ENCODE measurements around the gene NOL11. TPM values are rescaled to one million over a fixed set of nuclear protein-coding genes. Genes with fewer than 3 reads are reported as not detected.
"Not testable (repeated sequence)": the region's sequence is repeated elsewhere in the genome, so short reads cannot be mapped to it uniquely, and the experiment has no call there.

NOL11 gene
- total and polyA plus RNA-seq, 8 donors: 9.0 to 84.6 (median 32.7) TPM

DNA sequence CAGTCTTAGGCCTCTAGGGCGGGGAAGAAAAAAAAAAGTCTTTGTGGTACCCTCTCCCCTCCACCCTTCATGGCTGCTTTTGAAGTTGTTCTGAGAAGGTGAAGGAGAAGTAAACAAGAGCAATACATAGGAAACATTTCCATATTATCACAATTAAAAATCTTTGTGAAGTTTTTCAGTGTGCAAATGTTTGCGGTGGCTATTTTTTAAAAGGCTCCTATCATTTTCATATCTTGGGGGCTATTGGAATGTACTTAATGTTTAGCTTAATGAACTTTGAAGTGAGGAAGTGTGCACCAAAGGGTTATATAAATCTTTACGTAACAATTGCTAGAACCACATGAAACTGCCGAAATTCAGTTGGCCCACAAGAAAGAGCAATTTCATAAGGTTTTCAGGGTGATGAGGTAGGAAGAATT, 7.6 kb downstream of the NOL11 start:
- no peak overlapping the region for H3K4me3 ChIP-seq
- H3K27me3 ChIP-seq: no peaks in the 10 kb centered on the region
- H3K9me3 ChIP-seq: no peaks in the 10 kb centered on the region
- H3K4me1 ChIP-seq: no peaks in the 10 kb centered on the region
- 82 to 89% (median 88%) methylated on average over 4 of the region's 4 CpGs for WGBS, 5 donors
- H3K27ac ChIP-seq: no peak overlapping the region
- DNase-seq: no peak
- intact Hi-C loops (cut with DNase I; ENCODE audit: low total_unique reads): no loop called here
- no peak for TF ChIP-seq EP300 (IDR thresholded peaks at IDR 0.05)
- TF ChIP-seq, protein P1, sequence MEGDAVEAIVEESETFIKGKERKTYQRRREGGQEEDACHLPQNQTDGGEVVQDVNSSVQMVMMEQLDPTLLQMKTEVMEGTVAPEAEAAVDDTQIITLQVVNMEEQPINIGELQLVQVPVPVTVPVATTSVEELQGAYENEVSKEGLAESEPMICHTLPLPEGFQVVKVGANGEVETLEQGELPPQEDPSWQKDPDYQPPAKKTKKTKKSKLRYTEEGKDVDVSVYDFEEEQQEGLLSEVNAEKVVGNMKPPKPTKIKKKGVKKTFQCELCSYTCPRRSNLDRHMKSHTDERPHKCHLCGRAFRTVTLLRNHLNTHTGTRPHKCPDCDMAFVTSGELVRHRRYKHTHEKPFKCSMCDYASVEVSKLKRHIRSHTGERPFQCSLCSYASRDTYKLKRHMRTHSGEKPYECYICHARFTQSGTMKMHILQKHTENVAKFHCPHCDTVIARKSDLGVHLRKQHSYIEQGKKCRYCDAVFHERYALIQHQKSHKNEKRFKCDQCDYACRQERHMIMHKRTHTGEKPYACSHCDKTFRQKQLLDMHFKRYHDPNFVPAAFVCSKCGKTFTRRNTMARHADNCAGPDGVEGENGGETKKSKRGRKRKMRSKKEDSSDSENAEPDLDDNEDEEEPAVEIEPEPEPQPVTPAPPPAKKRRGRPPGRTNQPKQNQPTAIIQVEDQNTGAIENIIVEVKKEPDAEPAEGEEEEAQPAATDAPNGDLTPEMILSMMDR (IDR thresholded peaks at IDR 0.05): no peak
- peaks cover 65 to 100% (median 97%) of the 10 kb centered on the region in 4 donors for H3K36me3 ChIP-seq

DNA sequence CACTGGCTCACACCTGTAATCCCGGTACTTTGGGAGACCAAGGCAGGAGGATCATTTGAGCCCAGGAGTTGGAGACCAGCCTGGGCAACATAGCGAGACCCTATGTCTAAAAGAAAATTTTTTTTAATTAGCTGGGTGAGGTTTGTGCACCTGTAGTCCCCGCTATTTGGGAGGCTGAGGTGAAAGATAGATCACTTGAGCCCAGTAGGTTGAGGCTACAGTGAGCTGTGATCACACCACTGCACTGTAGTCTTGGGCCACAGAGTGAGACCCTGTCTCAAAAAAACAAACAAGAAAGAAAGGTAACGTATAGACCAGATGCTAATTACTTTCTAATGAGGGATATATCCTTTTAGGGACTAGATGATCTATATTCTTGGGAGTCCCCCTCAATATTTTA, 8.1 kb downstream of the NOL11 start:
- Histone ChIP-seq H3K4me1 (no peaks in the 10 kb centered on the region), H3K9me3 (no peaks in the 10 kb centered on the region), H3K27me3 (no peaks in the 10 kb centered on the region), H3K27ac (no peak overlapping the region), H3K36me3 (peaks cover 65 to 100% (median 97%) of the 10 kb centered on the region in 4 donors), H3K4me3 (no peak overlapping the region)
- 89 to 92% (median 91%) methylated on average over 4 of the region's 4 CpGs for WGBS, 5 donors
- intact Hi-C loops (cut with DNase I; ENCODE audit: low total_unique reads): no loop called here
- TF ChIP-seq POLR2A (IDR thresholded peaks at IDR 0.05) (no peak), EP300 (IDR thresholded peaks at IDR 0.05) (no peak), POLR2AphosphoS5 (IDR thresholded peaks at IDR 0.05) (no peak)
- TF ChIP-seq, protein P1 (IDR thresholded peaks at IDR 0.05): no peak
- no peak for DNase-seq

GRCh38 chr17:67727152-67728039, 9.7 kb downstream of the NOL11 start:
- intact Hi-C loops (cut with DNase I; ENCODE audit: low total_unique reads); H3K4me3 ChIP-seq; H3K9me3 ChIP-seq; H3K27me3 ChIP-seq; DNase-seq; H3K4me1 ChIP-seq; H3K27ac ChIP-seq: not testable (repeated sequence)
- WGBS, 5 donors: 89 to 95% (median 92%) methylated on average over 15 of the region's 15 CpGs
- peaks cover 62 to 97% (median 95%) of the 10 kb centered on the region in 4 donors for H3K36me3 ChIP-seq

DNA sequence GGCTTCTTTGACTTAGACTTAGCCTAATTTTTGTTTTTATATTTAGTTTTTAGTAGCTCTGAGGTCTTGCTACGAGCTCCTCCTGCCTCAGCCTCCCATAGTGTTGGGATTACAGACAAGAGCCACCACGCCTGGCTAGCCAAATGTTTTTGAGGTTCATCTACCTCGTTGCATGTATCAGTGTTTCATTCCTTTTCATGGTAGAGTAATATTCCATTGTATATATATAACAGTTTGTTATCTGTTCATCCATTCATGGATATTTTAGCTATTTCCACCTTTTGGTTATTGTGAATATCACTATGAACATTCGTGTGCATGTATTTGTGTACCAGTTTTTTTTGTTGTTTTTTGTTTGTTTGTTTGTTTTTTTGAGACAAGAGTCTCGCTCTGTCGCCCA, 12.2 kb downstream of the NOL11 start:
- Histone ChIP-seq H3K9me3 (peaks cover 0 to 3% (median 0%) of the 10 kb centered on the region in 4 donors), H3K4me1 (no peaks in the 10 kb centered on the region), H3K27me3 (no peaks in the 10 kb centered on the region), H3K27ac (no peak overlapping the region), H3K36me3 (peaks cover 57 to 98% (median 97%) of the 10 kb centered on the region in 4 donors), H3K4me3 (no peak overlapping the region)
- no peak for DNase-seq
- 89 to 99% (median 97%) methylated on average over 6 of the region's 6 CpGs for WGBS, 5 donors
- intact Hi-C loops (cut with DNase I; ENCODE audit: low total_unique reads): no loop called here
- TF ChIP-seq, protein P1 (IDR thresholded peaks at IDR 0.05): no peak
- TF ChIP-seq EP300 (IDR thresholded peaks at IDR 0.05): no peak
- TF ChIP-seq POLR2AphosphoS5 (IDR thresholded peaks at IDR 0.05): no peak
- no peak for TF ChIP-seq POLR2A (IDR thresholded peaks at IDR 0.05)

DNA sequence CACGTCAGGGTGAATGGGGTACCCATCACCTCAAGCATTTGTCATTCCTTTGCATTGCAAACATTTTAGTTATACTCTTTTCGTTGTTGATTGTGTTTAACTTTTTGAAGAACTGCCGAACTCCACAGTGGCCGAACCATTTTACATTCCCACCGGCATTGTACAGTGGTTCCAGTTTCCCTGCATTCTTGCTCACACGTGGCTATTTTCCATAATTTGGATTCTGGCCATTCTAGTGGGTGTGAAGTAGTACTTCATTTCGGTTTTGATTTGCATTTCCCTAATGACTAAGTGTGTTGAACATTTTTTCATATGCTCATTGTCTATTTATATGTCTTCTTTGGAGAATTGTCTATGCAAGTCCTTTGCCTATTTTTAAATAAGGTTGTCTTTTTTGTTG, 13.0 kb downstream of the NOL11 start:
- 76 to 87% (median 82%) methylated on average over 7 of the region's 7 CpGs for WGBS, 5 donors
- Histone ChIP-seq H3K27me3 (no peaks in the 10 kb centered on the region), H3K9me3 (peaks cover 0 to 3% (median 0%) of the 10 kb centered on the region in 4 donors), H3K4me3 (no peak overlapping the region), H3K27ac (no peak overlapping the region), H3K36me3 (peaks cover 53 to 98% (median 94%) of the 10 kb centered on the region in 4 donors), H3K4me1 (no peaks in the 10 kb centered on the region)
- no peak for DNase-seq
- no peak for TF ChIP-seq POLR2A (IDR thresholded peaks at IDR 0.05)
- no peak for TF ChIP-seq EP300 (IDR thresholded peaks at IDR 0.05)
- intact Hi-C loops (cut with DNase I; ENCODE audit: low total_unique reads): no loop called here
